AG08396 (cell line): ENCODE results near the gene GUCA2B.

Experiments used
- DNase-seq: peaks from one replicate; pipeline ENCODE4 v3.0.0; 2012; ENCODE audit warnings: low spot score, mixed read lengths

GUCA2B gene

GRCh38 chr1:42191319-42191718, 38.1 kb downstream of the GUCA2B start:
- no peak for DNase-seq

- no peak for DNase-seq
Observed at GRCh38 chr1:42192106-42192505, 38.9 kb downstream of the GUCA2B start.

- DNase-seq, result no peak
Observed at GRCh38 chr1:42195841-42196240, 42.6 kb downstream of the GUCA2B start.

GRCh38 chr1:42198251-42198650, 45.0 kb downstream of the GUCA2B start:
- DNase-seq, result no peak

GRCh38 chr1:42201986-42202385, 48.8 kb downstream of the GUCA2B start:
- DNase-seq, result no peak
